ENCODE data around the gene EGR4. TPM values are rescaled to one million over a fixed set of nuclear protein-coding genes. Genes with fewer than 3 reads are reported as not detected.

The EGR4 gene
- total RNA-seq, 2 experiments from 2014 or later: not detected

GRCh38 chr2:73289304-73289703 is 4.0 kb downstream of the EGR4 start:
- no peak overlapping the region for H3K4me3 Mint-ChIP-seq
- ATAC-seq (no peak), DNase-seq (no peak)
- peaks cover 49% of the 10 kb centered on the region for H3K27me3 Mint-ChIP-seq (ENCODE audit: low read depth)
- H3K9me3 Mint-ChIP-seq (ENCODE audit: insufficient read depth): no peaks in the 10 kb centered on the region
- CTCF ChIA-PET: interaction anchor here (1.0 to 4.1 kb wide), 18 partner anchors 8 to 112 kb away, joined by 3 to 43 read pairs (median 6); partner anchors contain the start of genes ALMS1, CCT7, PRADC1 and SMYD5
- POLR2A ChIA-PET: interaction anchor here (0.9 to 1.8 kb wide), 3 partner anchors 21 to 55 kb away, joined by 3 to 5 read pairs (median 3); partner anchors contain the start of gene CCT7
- H3K4me1 Mint-ChIP-seq (ENCODE audit: low read depth): peaks cover 33% of the 10 kb centered on the region
- peaks cover 2% of the 10 kb centered on the region for H3K36me3 Mint-ChIP-seq (ENCODE audit: low read depth)
- no peak overlapping the region for H3K27ac Mint-ChIP-seq

- Mint-ChIP-seq H3K4me3 (no peak overlapping the region), H3K27ac (no peak overlapping the region), H3K9me3 (ENCODE audit: insufficient read depth) (no peaks in the 10 kb centered on the region), H3K36me3 (ENCODE audit: low read depth) (no peaks in the 10 kb centered on the region), H3K4me1 (ENCODE audit: low read depth) (peaks cover 34% of the 10 kb centered on the region), H3K27me3 (ENCODE audit: low read depth) (peaks cover 28% of the 10 kb centered on the region)
- CTCF ChIA-PET: no interaction called here
- ATAC-seq: no peak
- POLR2A ChIA-PET: interaction anchor here (2.4 kb wide), 1 partner anchor 99 kb away, joined by 7 read pairs; the partner anchor contains the start of gene ALMS1
- DNase-seq: no peak
Measured at GRCh38 chr2:73286134-73286655, 7.2 kb downstream of the EGR4 start.

- ChIA-PET POLR2A (interaction anchor here (1.6 to 2.4 kb wide), 2 partner anchors 50 to 100 kb away, joined by 7 to 11 read pairs; partner anchors contain the start of genes ALMS1 and CCT7), CTCF (interaction anchor here (1.0 to 1.4 kb wide), 5 partner anchors 17 to 452 kb away, joined by 3 read pairs; partner anchors contain the start of genes PRADC1 and TPRKB)
- peak overlapping the region; percentile 85 for H3K4me3 Mint-ChIP-seq
- peak; percentile 75 for DNase-seq
- H3K36me3 Mint-ChIP-seq (ENCODE audit: low read depth): no peaks in the 10 kb centered on the region
- H3K27ac Mint-ChIP-seq: peak overlapping the region; percentile 84
- peaks cover 28% of the 10 kb centered on the region for H3K4me1 Mint-ChIP-seq (ENCODE audit: low read depth)
- peak; percentile 48 for ATAC-seq
- H3K27me3 Mint-ChIP-seq (ENCODE audit: low read depth): peaks cover 20% of the 10 kb centered on the region
- H3K9me3 Mint-ChIP-seq (ENCODE audit: insufficient read depth): no peaks in the 10 kb centered on the region
Measured at GRCh38 chr2:73285159-73285739, 8.1 kb downstream of the EGR4 start.

GRCh38 chr2:73284296-73285158 is 8.8 kb downstream of the EGR4 start, which contains the start of gene FBXO41:
Gene FBXO41, minus strand, starts transcription at chr2:73284478. Its CDS starts 14,848 bp downstream, at chr2:73269630.
- ATAC-seq: peak; percentile 83
- H3K27ac Mint-ChIP-seq: peak within 1 kb of the TSS; percentile 84
- POLR2A ChIA-PET: interaction anchor here (1.6 to 2.4 kb wide), 2 partner anchors 50 to 101 kb away, joined by 7 to 11 read pairs; partner anchors contain the start of genes ALMS1 and CCT7
- peaks cover 28% of the 10 kb centered on the region for H3K4me1 Mint-ChIP-seq (ENCODE audit: low read depth)
- peak; percentile 87 for DNase-seq
- CTCF ChIA-PET: interaction anchor here (1.0 to 1.4 kb wide), 5 partner anchors 16 to 453 kb away, joined by 3 read pairs; partner anchors contain the start of genes PRADC1 and TPRKB
- peaks cover under 1% of the 10 kb centered on the region for H3K36me3 Mint-ChIP-seq (ENCODE audit: low read depth)
- H3K27me3 Mint-ChIP-seq (ENCODE audit: low read depth): peaks cover 18% of the 10 kb centered on the region
- H3K4me3 Mint-ChIP-seq: peak within 1 kb of the TSS; percentile 85
- no peaks in the 10 kb centered on the region for H3K9me3 Mint-ChIP-seq (ENCODE audit: insufficient read depth)

- Mint-ChIP-seq H3K9me3 (ENCODE audit: insufficient read depth) (no peaks in the 10 kb centered on the region), H3K27ac (peak overlapping the region; percentile 73), H3K4me1 (ENCODE audit: low read depth) (peaks cover 31% of the 10 kb centered on the region), H3K36me3 (ENCODE audit: low read depth) (peaks cover 6% of the 10 kb centered on the region), H3K27me3 (ENCODE audit: low read depth) (peaks cover 10% of the 10 kb centered on the region), H3K4me3 (peak overlapping the region; percentile 85)
- ChIA-PET POLR2A (interaction anchor here (1.6 to 2.4 kb wide), 2 partner anchors 49 to 102 kb away, joined by 7 to 11 read pairs; partner anchors contain the start of genes ALMS1 and CCT7), CTCF (interaction anchor here (1.2 to 1.4 kb wide), 2 partner anchors 51 to 71 kb away, joined by 3 read pairs; partner anchors contain the start of gene PRADC1)
- DNase-seq (peak; percentile 47), ATAC-seq (peak; percentile 41)
Measured at GRCh38 chr2:73283545-73284295, 9.6 kb downstream of the EGR4 start.

- no peaks in the 10 kb centered on the region for H3K9me3 Mint-ChIP-seq (ENCODE audit: insufficient read depth)
- ATAC-seq: no peak
- peaks cover 3% of the 10 kb centered on the region for H3K27me3 Mint-ChIP-seq (ENCODE audit: low read depth)
- peaks cover 6% of the 10 kb centered on the region for H3K36me3 Mint-ChIP-seq (ENCODE audit: low read depth)
- CTCF ChIA-PET: no interaction called here
- peak overlapping the region; percentile 73 for H3K27ac Mint-ChIP-seq
- POLR2A ChIA-PET: no interaction called here
- no peak for DNase-seq
- peak overlapping the region; percentile 85 for H3K4me3 Mint-ChIP-seq
- H3K4me1 Mint-ChIP-seq (ENCODE audit: low read depth): peaks cover 31% of the 10 kb centered on the region
Measured at GRCh38 chr2:73282924-73283544, 10.3 kb downstream of the EGR4 start.

- no peak for DNase-seq
- Mint-ChIP-seq H3K9me3 (ENCODE audit: insufficient read depth) (no peaks in the 10 kb centered on the region), H3K4me1 (ENCODE audit: low read depth) (peaks cover 36% of the 10 kb centered on the region), H3K36me3 (ENCODE audit: low read depth) (peaks cover 11% of the 10 kb centered on the region), H3K27me3 (ENCODE audit: low read depth) (no peaks in the 10 kb centered on the region), H3K4me3 (no peak overlapping the region), H3K27ac (no peak overlapping the region)
- ChIA-PET POLR2A (no interaction called here), CTCF (interaction anchor here (2.4 kb wide), 1 partner anchor 9 kb away, joined by 11 read pairs; no protein-coding TSS in a partner anchor)
- no peak for ATAC-seq
Measured at GRCh38 chr2:73281244-73281643, 12.1 kb downstream of the EGR4 start.

GRCh38 chr2:73279852-73280251 is 13.5 kb downstream of the EGR4 start:
- Mint-ChIP-seq H3K27ac (no peak overlapping the region), H3K27me3 (ENCODE audit: low read depth) (no peaks in the 10 kb centered on the region), H3K4me1 (ENCODE audit: low read depth) (peaks cover 23% of the 10 kb centered on the region), H3K4me3 (no peak overlapping the region), H3K9me3 (ENCODE audit: insufficient read depth) (no peaks in the 10 kb centered on the region), H3K36me3 (ENCODE audit: low read depth) (peaks cover 13% of the 10 kb centered on the region)
- POLR2A ChIA-PET: no interaction called here
- DNase-seq (no peak), ATAC-seq (no peak)
- CTCF ChIA-PET: interaction anchor here (1.2 to 2.4 kb wide), 2 partner anchors 8 to 10 kb away, joined by 3 to 11 read pairs; no protein-coding TSS in a partner anchor

GRCh38 chr2:73272270-73272669 is 21.1 kb downstream of the EGR4 start:
- ATAC-seq: no peak
- DNase-seq: no peak
- Mint-ChIP-seq H3K4me1 (ENCODE audit: low read depth) (peaks cover 17% of the 10 kb centered on the region), H3K36me3 (ENCODE audit: low read depth) (peaks cover 24% of the 10 kb centered on the region), H3K27me3 (ENCODE audit: low read depth) (no peaks in the 10 kb centered on the region), H3K4me3 (no peak overlapping the region), H3K9me3 (ENCODE audit: insufficient read depth) (no peaks in the 10 kb centered on the region), H3K27ac (no peak overlapping the region)
- CTCF ChIA-PET: interaction anchor here (1.0 to 1.3 kb wide), 2 partner anchors 8 to 18 kb away, joined by 3 read pairs; no protein-coding TSS in a partner anchor
- POLR2A ChIA-PET: no interaction called here

GRCh38 chr2:73269686-73270465 is 23.5 kb downstream of the EGR4 start:
- H3K9me3 Mint-ChIP-seq (ENCODE audit: insufficient read depth): no peaks in the 10 kb centered on the region
- ATAC-seq (peak; percentile 1), DNase-seq (no peak)
- peaks cover 20% of the 10 kb centered on the region for H3K4me1 Mint-ChIP-seq (ENCODE audit: low read depth)
- ChIA-PET POLR2A (interaction anchor here (0.6 to 1.3 kb wide), 2 partner anchors 34 to 36 kb away, joined by 3 read pairs; partner anchors contain the start of gene CCT7), CTCF (no interaction called here)
- H3K4me3 Mint-ChIP-seq: peak overlapping the region; percentile 52
- peak overlapping the region; percentile 69 for H3K27ac Mint-ChIP-seq
- H3K36me3 Mint-ChIP-seq (ENCODE audit: low read depth): peaks cover 25% of the 10 kb centered on the region
- no peaks in the 10 kb centered on the region for H3K27me3 Mint-ChIP-seq (ENCODE audit: low read depth)
